Uterus (tissue), 4 donors: ENCODE results near the gene AVPR2. TPM values are rescaled to one million over a fixed set of nuclear protein-coding genes. Genes with fewer than 3 reads are reported as not detected.

Source experiments
- DNase-seq, 2 donors: peaks; one replicate each; pipeline ENCODE4 v3.0.0-alpha.2; 2019 to 2020
- H3K27ac ChIP-seq, 2 donors: fragments of 200-600 bp; sonication (generic); 1 replicate in 1 of 2; 2 replicates in 1 of 2; pipeline ENCODE4 v1.5.1; 2016 to 2018
- H3K27me3 ChIP-seq, 2 donors: fragments of 200-600 bp; sonication (generic); one replicate each; pipeline ENCODE4 v1.5.1; 2018 to 2019; ENCODE audit warnings: control low read depth in 1 of 2
- H3K36me3 ChIP-seq, 2 donors: fragments of 200-600 bp; sonication (generic); one replicate each; pipeline ENCODE4 v1.5.1; 2019; ENCODE audit warnings: control low read depth in 1 of 2
- H3K4me1 ChIP-seq, 2 donors: fragments of 200-600 bp; sonication (generic); one replicate each; pipeline ENCODE4 v1.5.1; 2018 to 2019; ENCODE audit warnings: control low read depth in 1 of 2
- H3K4me3 ChIP-seq, 2 donors: fragments of 200-600 bp; sonication (generic); 1 replicate in 1 of 2; 2 replicates in 1 of 2; pipeline ENCODE4 v1.5.1; 2018 to 2019; ENCODE audit warnings: mild to moderate bottlenecking in 1 of 2
- H3K9me3 ChIP-seq, 2 donors: fragments of 200-600 bp; sonication (generic); one replicate each; pipeline ENCODE4 v1.5.1; 2019; ENCODE audit warnings: control low read depth in 1 of 2
- CTCF ChIP-seq, 4 experiments: fragments of 200-600 bp in 2 of 4; fragments of 450-650 bp in 2 of 4; sonication (generic) in 2 of 4; IDR thresholded peaks; one replicate each; pipeline ENCODE4 v1.5.1; 2016 to 2019; ENCODE audit warnings: antibody characterized with exemption in 4 of 4, mild to moderate bottlenecking in 2 of 4, moderate library complexity in 1 of 4
- POLR2A ChIP-seq, 2 donors: fragments of 450-650 bp; IDR thresholded peaks; one replicate each; pipeline ENCODE4 v1.6.1; 2016; ENCODE audit warnings: antibody characterized with exemption in 2 of 2, mild to moderate bottlenecking in 1 of 2, moderate library complexity in 1 of 2
- intact Hi-C: fragments of 100-400 bp; cut with DNase I; formaldehyde crosslinking; loops from one replicate; pipeline ENCODE4 v1.15.1; 2023; ENCODE audit warnings: low total_unique reads
- total RNA-seq, 4 donors: library from RNA; depleted of rRNA in 3 of 4; stranded (reverse); fragments of >200 nt in 3 of 4; gene quantifications; one replicate each; pipeline versions ENCODE4 v1.1.0 to v1.2.4, GENCODE V29; 2014 to 2023
- donor health status: DM: yes; HTN: yes; CAD: no.

The AVPR2 gene
- total RNA-seq, 4 donors from 2014 or later, result 0.35 to 5.2 (median 4.4) TPM; not detected in 1

DNA sequence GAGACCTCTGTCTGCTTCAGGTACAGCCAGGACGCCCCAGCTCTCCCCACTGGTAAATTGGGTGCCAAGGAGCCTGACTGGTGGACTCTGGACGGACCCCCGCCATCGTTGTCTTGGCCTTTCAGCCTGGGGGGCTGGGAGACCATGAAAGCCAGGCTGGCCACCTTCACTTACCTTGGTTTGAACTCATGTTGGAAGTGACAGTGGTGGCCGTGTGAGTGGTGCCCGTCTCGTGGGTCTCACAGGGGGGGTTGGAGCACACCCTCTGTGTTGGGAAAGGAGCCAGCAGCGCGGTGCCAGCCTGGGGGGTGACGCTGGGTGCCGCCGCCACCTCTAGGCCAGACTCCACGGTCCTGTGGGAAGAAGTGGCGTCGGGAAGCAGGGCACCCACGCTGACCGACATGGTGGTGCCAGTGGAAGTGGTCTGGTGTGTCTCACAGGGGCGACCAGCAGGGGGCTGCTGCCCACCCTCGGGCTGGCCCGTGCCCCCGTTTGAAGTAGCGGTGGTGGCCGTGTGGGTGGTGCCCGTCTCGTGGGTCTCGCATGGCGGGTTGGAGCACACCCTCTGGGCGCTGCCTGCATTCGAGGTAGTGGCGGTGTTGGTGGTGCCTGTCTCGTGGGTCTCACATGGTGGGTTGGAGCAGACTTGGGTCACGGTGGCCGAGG lies 49.6 kb downstream of the AVPR2 start:
- Histone ChIP-seq H3K4me1 (no peaks in the 10 kb centered on the region), H3K4me3 (peak overlapping the region in 1 of 2 donors; percentile 4), H3K9me3 (no peaks in the 10 kb centered on the region), H3K27ac (peak overlapping the region; percentile 79 to 88), H3K36me3 (no peaks in the 10 kb centered on the region), H3K27me3 (no peaks in the 10 kb centered on the region)
- intact Hi-C loops, result loop anchor here (5.0 kb wide), 1 partner anchor 192 kb away; the partner anchor contains the start of gene PLXNB3
- TF ChIP-seq CTCF (IDR thresholded peaks at IDR 0.05) (no peak), POLR2A (IDR thresholded peaks at IDR 0.05) (no peak)
- DNase-seq, result no peak

GRCh38 chrX:153954558-153955227 lies 50.2 kb downstream of the AVPR2 start:
- Histone ChIP-seq H3K36me3 (no peaks in the 10 kb centered on the region), H3K27ac (peak overlapping the region; percentile 79 to 88), H3K4me3 (no peak overlapping the region), H3K4me1 (no peaks in the 10 kb centered on the region), H3K27me3 (no peaks in the 10 kb centered on the region), H3K9me3 (no peaks in the 10 kb centered on the region)
- intact Hi-C loops, result loop anchor here (5.0 kb wide), 1 partner anchor 192 kb away; the partner anchor contains the start of gene PLXNB3
- DNase-seq, result no peak
- no peak for TF ChIP-seq CTCF (IDR thresholded peaks at IDR 0.05)
- no peak for TF ChIP-seq POLR2A (IDR thresholded peaks at IDR 0.05)

DNA sequence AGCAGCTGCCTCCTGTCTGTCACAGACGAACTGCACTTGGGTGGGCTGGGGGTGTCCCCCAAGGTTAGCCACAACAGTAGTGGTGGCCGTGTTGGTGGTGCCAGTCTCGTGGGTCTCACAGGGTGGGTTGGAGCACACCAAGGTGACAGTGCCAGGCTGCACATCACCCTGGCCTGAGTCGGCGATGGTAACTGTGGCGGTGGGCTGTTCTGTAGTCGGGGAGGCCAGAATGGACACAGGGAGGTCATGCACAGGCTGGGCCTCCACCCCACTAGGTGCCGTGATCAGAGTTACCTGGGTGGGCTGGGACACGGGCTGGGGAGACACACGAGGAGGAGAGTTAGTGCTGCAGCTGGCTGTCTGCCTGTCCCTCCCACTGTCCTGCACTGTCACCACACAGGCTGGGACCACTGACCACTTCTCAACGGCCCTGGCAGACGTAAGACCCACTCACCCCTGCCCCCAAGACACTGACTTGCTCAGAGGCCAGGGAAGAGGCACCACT lies 50.8 kb downstream of the AVPR2 start:
- DNase-seq, result no peak
- no peaks in the 10 kb centered on the region for H3K9me3 ChIP-seq
- no peak overlapping the region for H3K4me3 ChIP-seq
- no peaks in the 10 kb centered on the region for H3K27me3 ChIP-seq
- no peaks in the 10 kb centered on the region for H3K4me1 ChIP-seq
- no peaks in the 10 kb centered on the region for H3K36me3 ChIP-seq
- intact Hi-C loops, result no loop called here
- H3K27ac ChIP-seq, result no peak overlapping the region
- TF ChIP-seq POLR2A (IDR thresholded peaks at IDR 0.05) (no peak), CTCF (IDR thresholded peaks at IDR 0.05) (no peak)

GRCh38 chrX:153956044-153956907 lies 51.8 kb downstream of the AVPR2 start:
- intact Hi-C loops, result no loop called here
- no peaks in the 10 kb centered on the region for H3K36me3 ChIP-seq
- TF ChIP-seq CTCF (IDR thresholded peaks at IDR 0.05) (no peak), POLR2A (IDR thresholded peaks at IDR 0.05) (no peak)
- H3K9me3 ChIP-seq, result no peaks in the 10 kb centered on the region
- H3K4me1 ChIP-seq, result no peaks in the 10 kb centered on the region
- no peak overlapping the region for H3K4me3 ChIP-seq
- H3K27ac ChIP-seq, result no peak overlapping the region
- no peaks in the 10 kb centered on the region for H3K27me3 ChIP-seq
- no peak for DNase-seq

Other genes starting within 250 kb of the AVPR2 start
- 1 to 10 TPM in 3 of 4 donors, not detected in 1; 1.8 to 8.5 (median 5.9) TPM for gene PNCK, start 230.9 kb upstream of the AVPR2 start, total RNA-seq
- 10 to 100 TPM in 2 of 4 donors, 1 to 10 TPM in 2; 4.7 to 40.3 (median 11.2) TPM for gene SLC6A8, start 216.7 kb upstream of the AVPR2 start, total RNA-seq
- gene BCAP31, start 180.3 kb upstream of the AVPR2 start, total RNA-seq, result 100 to 1,000 TPM in 2 of 4 donors, 10 to 100 TPM in 2; 86.6 to 177 (median 102) TPM
- gene ABCD1, start 179.8 kb upstream of the AVPR2 start, total RNA-seq, result 10 to 100 TPM in 3 of 4 donors, 1 to 10 TPM in 1; 2.9 to 24.9 (median 13.1) TPM
- 10 to 100 TPM in 1 of 4 donors, 1 to 10 TPM in 3; 1.5 to 50.7 (median 5.1) TPM for gene PLXNB3, start 140.4 kb upstream of the AVPR2 start, total RNA-seq
- gene SRPK3, start 123.6 kb upstream of the AVPR2 start, total RNA-seq, result 10 to 100 TPM in 1 of 4 donors, 1 to 10 TPM in 2, under 1 TPM in 1; 0.76 to 13.8 (median 5.5) TPM
- gene IDH3G, start 110.3 kb upstream of the AVPR2 start, total RNA-seq, result 10 to 100 TPM; 48.4 to 88.5 (median 67.2) TPM
- 100 to 1,000 TPM in 2 of 4 donors, 10 to 100 TPM in 2; 26.9 to 633 (median 103) TPM for gene SSR4, start 110.0 kb upstream of the AVPR2 start, total RNA-seq
- gene PDZD4, start 74.1 kb upstream of the AVPR2 start, total RNA-seq, result 10 to 100 TPM in 3 of 4 donors, 1 to 10 TPM in 1; 2.6 to 21.3 (median 16.8) TPM
- 1 to 10 TPM in 2 of 4 donors, under 1 TPM in 1, not detected in 1; 0.26 to 5.1 (median 2.8) TPM for gene L1CAM, start 18.5 kb upstream of the AVPR2 start, total RNA-seq
- gene ARHGAP4, start 21.6 kb downstream of the AVPR2 start, total RNA-seq, result 10 to 100 TPM in 2 of 4 donors, 1 to 10 TPM in 2; 5.1 to 28.3 (median 15.8) TPM
- gene NAA10, start 30.4 kb downstream of the AVPR2 start, total RNA-seq, result 100 to 1,000 TPM in 2 of 4 donors, 10 to 100 TPM in 2; 37.9 to 198 (median 109) TPM
- 1 to 10 TPM in 3 of 4 donors, under 1 TPM in 1; 0.77 to 5.9 (median 2.6) TPM for gene RENBP, start 40.0 kb downstream of the AVPR2 start, total RNA-seq
- gene HCFC1, start 67.1 kb downstream of the AVPR2 start, total RNA-seq, result 10 to 100 TPM; 20.9 to 65.7 (median 37.3) TPM
- gene TMEM187, start 68.1 kb downstream of the AVPR2 start, total RNA-seq, result 1 to 10 TPM in 3 of 4 donors, not detected in 1; 2.5 to 9.6 (median 6.2) TPM
- 10 to 100 TPM in 3 of 4 donors, 1 to 10 TPM in 1; 9.7 to 52.6 (median 35.8) TPM for gene IRAK1, start 115.2 kb downstream of the AVPR2 start, total RNA-seq
- 100 to 1,000 TPM in 1 of 4 donors, 10 to 100 TPM in 3; 29.7 to 106 (median 50.6) TPM for gene MECP2, start 193.0 kb downstream of the AVPR2 start, total RNA-seq
- gene OPN1LW, start 239.6 kb downstream of the AVPR2 start, total RNA-seq, result not detected